Amygdala (tissue), 56 donors: ENCODE data around the gene KCNIP4.
A peak's percentile ranks its signal among the peaks of the same experiment; 100 is the strongest.
"Not testable (repeated sequence)": the region's sequence is repeated elsewhere in the genome, so short reads cannot be mapped to it uniquely, and the experiment has no call there.

Experiments used
- DNase-seq, 56 donors: peaks; one replicate each; lab custom pipeline; 2025; lab: John Stamatoyannopoulos, UW

Gene KCNIP4

GRCh38 chr4:20831746-20832145 is 1116.8 kb downstream of the KCNIP4 start:
- DNase-seq = no peak

- no peak for DNase-seq
Observed at GRCh38 chr4:20829617-20830357, 1118.8 kb downstream of the KCNIP4 start.

GRCh38 chr4:20825505-20825904 is 1123.1 kb downstream of the KCNIP4 start:
- DNase-seq = no peak

DNA sequence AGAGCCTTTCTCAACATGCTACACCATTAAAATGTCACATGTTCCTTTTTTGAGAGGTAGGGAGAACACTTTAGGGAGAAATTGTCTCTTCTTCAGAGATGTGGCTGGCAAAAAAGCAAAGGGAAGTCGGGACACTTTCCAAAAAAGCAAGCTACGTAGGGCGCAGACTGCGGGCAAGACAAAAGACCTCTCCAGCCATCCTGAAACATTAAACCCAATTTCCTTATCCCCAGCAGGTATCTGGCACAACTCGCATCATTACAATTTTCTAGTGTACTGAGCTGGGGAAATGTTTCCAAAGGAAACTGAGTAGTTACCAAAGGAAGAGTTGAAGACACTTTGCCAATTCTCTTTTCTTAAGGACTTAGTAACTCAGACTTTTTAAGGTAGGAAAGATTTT is 1132.3 kb downstream of the KCNIP4 start:
- DNase-seq = no peak

- DNase-seq = no peak
Observed at GRCh38 chr4:20813700-20814099, 1134.9 kb downstream of the KCNIP4 start.

DNA sequence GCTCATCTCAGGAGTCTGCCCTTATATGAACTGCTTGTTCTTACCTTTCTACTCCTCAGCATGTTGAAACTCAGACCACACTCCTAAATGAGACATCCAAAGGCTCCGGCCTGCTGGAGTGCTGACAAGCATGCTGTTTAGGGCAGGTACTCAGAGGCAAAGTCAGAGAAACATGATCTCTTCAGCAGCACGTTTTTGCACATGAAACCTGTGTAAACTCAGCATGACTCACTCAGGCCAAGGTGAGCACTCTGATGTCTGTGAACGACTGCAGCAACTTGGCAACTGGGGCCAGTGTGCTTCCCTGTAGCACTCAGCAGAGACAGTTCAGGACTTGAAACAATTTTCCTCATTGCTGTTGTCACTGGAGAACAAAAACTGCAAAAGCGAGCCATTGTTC is 1138.8 kb downstream of the KCNIP4 start:
- DNase-seq = no peak

DNA sequence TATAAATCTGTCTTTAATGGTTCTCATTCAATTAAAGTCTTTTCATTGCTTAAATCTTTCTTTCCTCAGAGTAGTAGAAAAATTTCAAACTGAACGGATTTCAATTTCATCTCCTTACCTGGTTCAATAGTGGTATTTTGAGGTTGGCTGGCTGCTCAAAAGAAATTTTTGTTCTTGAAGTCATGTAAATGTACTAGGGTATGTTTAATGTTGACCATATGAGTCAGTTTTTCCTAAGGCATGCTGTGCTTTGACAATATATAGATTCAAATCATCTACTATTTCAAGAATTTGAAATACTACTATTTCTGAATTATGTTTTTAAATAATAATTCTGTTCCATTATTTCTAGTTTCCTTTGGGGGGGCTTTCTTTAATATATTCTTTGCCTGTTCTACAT is 1142.9 kb downstream of the KCNIP4 start:
- DNase-seq = no peak

DNA sequence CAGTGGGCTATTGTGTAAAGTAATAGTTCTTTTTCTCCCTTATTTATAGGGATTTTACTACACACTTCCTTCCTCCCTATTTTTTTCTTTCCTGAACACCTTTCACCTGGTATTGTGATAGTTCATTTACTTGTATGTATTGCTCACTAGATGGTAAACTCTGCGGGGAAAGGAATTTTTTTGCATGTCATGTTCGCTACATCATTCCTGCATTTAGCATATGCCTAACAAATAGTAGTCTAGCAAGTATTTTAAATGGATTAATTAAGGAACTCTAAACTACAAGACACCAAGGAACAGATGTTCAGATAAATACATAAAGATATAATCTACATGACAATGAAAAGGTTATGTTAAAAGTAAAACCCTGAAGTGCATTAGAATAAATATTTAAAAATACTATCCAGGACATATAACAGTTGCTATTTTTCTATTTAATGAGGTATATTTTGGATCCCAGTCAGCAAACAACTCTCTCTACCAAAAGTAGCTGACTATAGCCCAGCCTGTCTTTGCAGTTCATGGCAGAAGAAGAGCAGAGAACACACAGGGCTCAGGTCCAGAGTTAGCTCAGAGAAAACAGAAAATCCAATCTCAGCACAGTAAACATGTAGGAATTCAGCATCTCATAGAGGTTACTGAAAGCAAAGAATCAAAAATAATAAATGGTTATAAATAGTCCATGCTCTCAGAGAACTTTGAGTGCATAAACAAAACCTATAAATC is 1160.5 kb downstream of the KCNIP4 start:
- DNase-seq = no peak

- DNase-seq = not testable (repeated sequence)
Observed at GRCh38 chr4:20783134-20783533, 1165.4 kb downstream of the KCNIP4 start.

DNA sequence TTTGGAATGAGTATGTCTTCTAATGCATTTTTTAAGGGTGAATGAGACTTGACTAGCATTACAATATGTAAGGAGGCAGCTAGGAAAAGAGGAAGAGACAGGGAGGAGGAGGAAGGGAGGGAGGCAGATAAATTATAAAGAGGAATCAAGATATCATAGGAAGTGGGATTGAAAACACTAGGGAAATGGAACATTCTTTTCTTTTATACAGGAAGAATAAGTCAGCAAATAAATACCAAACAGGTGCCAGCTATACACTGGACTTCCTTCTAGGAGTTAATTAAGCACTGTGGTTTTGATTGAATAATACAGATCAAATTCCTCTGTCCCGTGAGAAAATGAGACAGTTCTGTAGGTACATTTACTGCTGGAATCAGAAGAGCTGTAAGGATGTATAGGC is 1169.7 kb downstream of the KCNIP4 start:
- no peak for DNase-seq

GRCh38 chr4:20773144-20773997 is 1175.2 kb downstream of the KCNIP4 start:
- DNase-seq = peak in 42 of 56 donors; percentile 0 to 68 (median 8)

DNA sequence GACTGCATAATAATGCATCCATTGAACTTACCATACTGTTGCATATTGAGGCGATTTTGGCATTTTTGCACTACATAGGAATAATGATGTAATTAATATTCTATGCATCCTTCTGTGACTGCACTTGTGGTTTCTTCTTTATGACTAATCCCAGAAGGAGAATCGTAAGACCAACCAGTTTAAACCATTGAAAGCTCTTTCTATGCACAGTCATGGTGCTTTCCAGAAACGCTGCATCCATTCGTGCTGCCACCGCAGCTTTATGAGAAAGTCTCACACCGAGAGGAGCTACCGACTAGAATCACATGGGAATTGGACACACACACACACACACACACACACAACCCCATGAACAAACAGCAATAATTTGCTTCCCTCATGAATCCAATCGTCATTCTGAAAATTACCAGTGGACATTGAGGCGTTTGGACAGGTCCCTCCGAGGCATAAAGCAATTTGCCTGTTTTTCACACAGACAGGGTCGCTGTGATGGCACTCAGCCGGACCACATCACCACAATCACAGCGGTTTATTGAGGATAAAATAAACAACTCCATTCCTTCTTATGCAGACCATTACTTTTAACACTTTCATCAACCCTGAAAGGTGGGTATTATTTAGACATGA is 1184.1 kb downstream of the KCNIP4 start:
- no peak for DNase-seq

DNA sequence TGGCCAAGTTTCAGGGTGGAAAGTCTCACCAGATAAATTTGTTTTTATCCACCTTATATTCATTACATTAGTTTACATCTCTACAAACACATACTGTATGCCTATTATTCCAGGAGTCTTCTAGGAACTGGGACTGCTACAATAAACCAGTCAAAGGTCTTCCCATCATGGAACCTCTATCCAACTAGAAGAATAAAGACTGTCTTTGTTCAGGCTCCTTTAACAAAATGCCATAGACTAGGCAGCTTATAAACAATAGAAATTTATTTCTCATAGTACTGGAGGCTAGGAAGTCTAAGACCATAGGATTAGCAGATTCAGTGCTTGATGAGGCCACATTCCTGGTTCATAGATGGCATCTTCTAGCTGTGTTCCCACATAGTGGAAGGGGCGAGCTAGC is 1186.7 kb downstream of the KCNIP4 start:
- DNase-seq = no peak

GRCh38 chr4:20761382-20761781 is 1187.2 kb downstream of the KCNIP4 start:
- no peak for DNase-seq

DNA sequence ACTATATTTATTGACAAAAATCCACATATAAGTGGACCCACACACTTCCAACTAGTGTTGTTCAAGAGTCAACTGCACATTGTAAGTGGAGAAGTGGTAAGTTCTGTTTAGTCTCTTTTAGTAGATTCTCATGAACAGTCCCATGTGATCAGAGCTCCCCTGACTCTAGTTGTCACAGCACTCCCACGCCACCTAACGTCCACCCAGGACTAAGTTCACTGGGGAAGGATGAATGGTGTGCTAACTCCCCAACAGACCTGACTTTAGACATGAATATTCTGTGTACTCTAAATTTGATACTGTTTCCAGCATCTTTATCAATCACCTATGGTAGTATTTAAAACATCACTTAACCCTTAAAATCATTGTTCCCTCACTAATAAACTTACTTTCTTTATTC is 1188.5 kb downstream of the KCNIP4 start:
- DNase-seq = no peak

GRCh38 chr4:20754036-20754435 is 1194.5 kb downstream of the KCNIP4 start:
- DNase-seq = no peak

DNA sequence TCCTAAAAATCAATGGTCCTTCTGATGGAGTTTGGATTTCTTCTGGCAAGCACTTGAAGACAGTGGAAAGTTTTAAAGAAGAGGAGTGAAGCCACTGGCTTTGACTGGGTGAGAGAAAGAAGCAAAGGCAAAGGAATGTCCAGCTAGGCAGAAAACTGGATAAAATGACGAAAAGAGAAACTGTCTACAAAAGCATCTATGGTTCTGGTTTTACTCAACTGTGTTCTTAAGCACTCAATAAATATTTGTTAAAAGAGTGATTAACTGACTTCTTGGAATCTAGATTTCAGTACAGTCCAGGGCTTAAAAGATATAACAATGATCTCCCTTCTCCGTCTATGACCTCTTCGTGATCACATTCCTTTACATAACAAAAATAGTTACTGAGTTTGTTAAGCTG is 1195.9 kb downstream of the KCNIP4 start:
- no peak for DNase-seq

- DNase-seq = not testable (repeated sequence)
Observed at GRCh38 chr4:20746000-20746399, 1202.6 kb downstream of the KCNIP4 start.

GRCh38 chr4:20735931-20736330 is 1212.6 kb downstream of the KCNIP4 start:
- no peak for DNase-seq

- no peak for DNase-seq
Observed at GRCh38 chr4:20724915-20725314, 1223.7 kb downstream of the KCNIP4 start.

- DNase-seq = no peak
Observed at GRCh38 chr4:20723463-20723862, 1225.1 kb downstream of the KCNIP4 start.
